Suppressor macrophage treated with lipopolysaccharide for 4 hours (primary cell): ENCODE measurements around the gene PSMD12.

Experiments
- DNase-seq: peaks from one replicate; pipeline ENCODE4 v3.0.0-alpha.2; 2020

The PSMD12 gene

GRCh38 chr17:67386965-67387551 is 20.7 kb upstream of the PSMD12 start:
- peak; percentile 84 for DNase-seq

GRCh38 chr17:67385122-67385988 is 19.0 kb upstream of the PSMD12 start:
- DNase-seq = no peak

DNA sequence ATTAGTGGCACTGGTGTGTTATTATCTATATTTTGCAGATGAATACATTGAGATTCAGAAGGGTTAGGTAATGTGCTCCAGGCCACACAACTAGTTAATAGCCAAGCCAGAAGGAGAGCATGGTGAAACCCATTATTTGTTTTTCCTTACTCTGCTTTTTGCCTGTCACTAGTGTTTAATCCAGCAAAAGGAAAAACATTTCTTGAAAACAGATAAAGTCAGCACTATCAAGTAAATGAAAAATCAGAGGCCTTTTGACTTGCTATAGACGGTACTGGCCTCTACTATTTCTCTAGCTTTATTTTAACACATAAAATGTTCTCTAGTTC is 15.5 kb upstream of the PSMD12 start:
- DNase-seq = no peak

- DNase-seq = no peak
Observed at GRCh38 chr17:67379251-67379630, 12.9 kb upstream of the PSMD12 start.

DNA sequence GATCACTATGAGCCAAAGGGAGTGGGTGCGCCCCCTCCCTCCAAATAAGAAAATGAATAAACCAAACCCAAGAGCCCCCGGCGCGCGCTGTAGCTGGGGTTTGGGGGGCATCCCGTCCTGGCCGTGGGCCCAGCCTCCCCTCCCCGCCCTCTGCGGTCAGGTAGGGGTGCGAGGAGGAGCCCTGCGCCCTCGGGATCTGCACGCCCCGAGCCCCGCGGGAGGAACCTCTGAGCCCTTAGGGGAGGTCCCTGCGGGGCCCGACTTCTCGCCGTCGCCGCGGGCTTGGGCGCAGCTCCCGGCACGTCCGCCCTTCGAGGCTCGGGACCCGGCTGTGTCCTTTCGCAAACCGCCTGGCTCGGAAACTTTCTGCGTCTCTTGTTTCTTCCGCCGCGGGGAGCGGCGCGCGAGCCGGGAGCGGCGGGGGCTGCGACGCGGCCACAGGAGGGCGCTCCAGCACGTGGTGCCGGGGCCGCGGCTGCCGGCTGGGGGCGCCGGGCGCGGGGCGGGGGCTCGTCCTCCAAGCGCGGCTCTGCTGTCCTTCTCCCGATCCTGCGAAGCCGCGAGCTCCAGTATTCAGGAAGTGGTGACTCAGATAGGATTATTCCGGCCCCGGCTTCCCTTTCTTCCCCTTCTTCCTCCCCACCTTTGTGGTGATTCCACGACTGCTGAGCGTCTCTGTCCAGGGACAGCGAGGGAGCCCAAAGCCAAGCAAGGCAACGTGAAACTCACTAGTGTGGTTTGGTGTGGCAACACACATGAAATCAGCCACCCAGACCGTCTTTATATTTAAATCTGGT is 12.3 kb upstream of the PSMD12 start:
- DNase-seq = peak; percentile 85

DNA sequence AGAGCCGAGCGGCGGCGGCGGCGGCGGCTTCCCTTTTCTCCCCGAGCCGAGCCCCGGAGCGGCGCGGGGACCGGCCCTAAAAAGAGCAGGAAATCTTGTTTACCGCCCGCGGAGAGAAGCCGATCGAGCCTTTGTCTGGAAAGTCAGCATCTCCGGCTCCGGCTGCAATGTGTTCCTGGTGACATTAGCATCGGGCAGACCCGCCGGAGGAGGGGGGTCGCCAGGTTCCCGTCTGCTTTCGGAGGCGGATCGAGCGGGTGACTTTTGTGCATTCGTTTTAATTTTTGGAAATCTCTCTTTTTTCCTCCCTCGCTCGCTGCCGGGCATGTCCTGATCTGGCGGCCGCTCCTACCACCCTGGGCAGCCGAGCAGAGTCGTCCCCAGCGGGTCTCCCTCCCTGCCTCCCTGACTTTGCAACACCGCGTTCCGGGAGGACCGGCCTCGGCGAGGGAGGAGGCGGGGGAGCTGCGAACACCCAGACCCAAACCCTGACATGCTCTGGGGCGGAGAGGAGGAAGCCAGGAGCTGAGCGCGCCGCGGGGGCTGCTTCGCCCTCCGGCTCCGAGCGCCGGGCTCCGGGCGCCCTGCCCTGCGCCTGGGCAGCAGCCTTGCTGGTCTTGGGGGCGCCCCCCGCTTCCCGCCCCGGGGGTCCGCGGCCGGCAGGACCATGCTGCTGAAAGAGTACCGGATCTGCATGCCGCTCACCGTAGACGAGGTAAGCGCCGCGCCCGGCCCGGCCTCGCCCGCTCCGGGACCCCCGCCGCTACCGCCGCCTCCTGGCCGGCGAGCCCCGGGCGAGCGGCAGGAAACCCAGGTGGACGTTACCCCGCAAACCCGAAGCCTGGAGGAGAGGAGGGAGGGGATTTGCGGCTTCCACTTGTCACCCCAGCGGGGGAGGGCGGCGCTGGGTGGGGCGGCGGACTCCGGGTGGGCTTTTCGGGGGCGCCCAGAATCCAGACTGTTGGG is 11.4 kb upstream of the PSMD12 start:
- peak; percentile 61 for DNase-seq

DNA sequence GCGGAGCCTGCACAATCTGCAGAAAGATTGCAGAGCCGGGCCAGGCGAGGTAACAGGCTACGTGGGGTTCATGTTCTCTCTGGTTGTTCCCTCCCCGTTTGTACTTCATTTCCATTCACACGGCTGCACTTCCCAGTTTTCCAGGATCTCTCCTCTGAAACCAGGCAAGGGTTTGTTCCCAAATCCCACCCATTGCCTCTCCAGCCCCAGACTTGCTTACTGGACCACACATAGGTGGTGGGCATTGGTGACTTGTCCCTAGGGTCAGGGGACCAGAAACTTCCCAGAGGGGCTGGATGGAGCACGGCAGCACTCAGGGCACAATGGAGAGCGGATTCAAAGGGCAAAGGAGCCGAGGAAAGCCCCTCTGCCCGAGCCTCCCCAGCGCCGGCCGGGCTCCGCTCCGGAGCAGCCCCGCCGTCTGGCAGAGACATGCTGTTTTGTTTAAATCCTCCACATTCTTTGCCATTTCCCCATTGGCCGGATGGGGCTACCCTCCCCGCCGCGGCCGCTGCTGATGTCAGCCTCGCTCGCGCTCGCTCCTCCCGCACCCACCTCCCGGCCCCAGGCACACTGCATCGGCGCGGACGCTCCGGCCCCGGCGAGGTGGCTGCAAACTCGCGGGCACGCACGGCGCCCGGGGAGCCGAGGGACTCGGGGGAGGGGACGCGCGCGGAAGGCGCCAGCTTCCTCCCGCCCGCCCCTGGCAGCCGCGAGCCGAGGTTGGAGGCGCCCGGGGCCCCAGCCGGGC is 10.5 kb upstream of the PSMD12 start, which contains the start of gene PITPNC1:
Gene PITPNC1, plus strand, starts transcription at position 545 of the 751 bp plus-strand sequence.
- peak; percentile 93 for DNase-seq

- no peak for DNase-seq
Observed at GRCh38 chr17:67376415-67376736, 10.0 kb upstream of the PSMD12 start.

DNA sequence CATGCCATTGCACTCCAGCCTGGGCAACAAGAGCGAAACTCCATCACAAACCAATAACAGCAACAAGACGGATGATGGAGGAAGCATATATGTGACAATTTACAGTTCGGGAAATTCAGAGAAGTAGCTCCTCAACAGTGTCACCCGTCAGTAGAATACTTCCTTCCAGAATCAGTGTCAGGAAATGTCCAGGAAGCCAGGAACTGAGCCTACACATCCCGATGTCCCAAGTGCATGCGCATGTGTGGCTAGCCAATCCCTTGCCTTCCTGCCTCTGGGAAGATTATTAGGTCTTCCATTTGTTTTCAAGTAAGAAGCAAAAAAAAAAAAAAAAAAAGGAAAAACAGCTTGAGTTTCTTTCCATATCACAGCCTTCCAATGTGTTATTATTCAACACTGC is 9.3 kb upstream of the PSMD12 start:
- no peak for DNase-seq

DNA sequence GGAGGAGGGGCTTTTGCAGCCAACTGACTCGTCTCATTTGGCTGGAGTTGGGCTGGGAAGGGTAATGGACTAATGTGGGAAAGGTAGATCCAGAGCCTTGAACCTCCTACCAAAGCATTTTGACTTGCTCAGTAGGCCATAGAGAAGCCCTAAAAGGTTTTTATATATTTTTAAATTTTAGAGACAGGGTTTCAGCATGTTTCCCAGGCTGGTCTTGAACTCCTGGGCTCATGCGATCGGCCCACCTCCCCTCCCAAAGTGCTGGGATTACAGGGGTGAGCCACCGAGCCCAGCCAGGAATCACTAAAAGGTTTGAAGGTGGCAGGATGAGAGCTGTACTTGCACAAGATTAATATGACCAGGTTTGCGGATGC is 8.7 kb upstream of the PSMD12 start:
- DNase-seq = no peak

GRCh38 chr17:67374329-67375053 is 8.1 kb upstream of the PSMD12 start:
- DNase-seq = peak; percentile 90

DNA sequence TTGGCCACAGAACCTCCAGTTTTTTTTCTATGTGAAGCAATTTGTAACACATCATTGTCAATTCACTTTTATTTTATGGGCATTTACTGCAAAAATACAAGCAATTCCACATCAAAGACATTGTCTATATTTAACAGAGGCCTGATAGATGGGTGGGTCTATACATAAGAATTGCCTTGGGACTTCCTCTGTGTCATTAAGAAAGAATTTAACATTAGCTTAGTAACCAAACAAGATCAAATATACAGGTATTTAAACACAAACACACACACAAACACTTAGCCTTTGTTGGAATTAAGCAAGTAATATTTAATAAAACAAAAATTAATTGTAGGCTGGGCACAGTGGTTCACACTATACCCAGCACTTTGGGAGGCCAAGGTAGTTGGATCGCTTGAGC is 6.4 kb upstream of the PSMD12 start:
- DNase-seq = no peak

GRCh38 chr17:67369676-67370075 is 3.3 kb upstream of the PSMD12 start:
- DNase-seq = no peak

DNA sequence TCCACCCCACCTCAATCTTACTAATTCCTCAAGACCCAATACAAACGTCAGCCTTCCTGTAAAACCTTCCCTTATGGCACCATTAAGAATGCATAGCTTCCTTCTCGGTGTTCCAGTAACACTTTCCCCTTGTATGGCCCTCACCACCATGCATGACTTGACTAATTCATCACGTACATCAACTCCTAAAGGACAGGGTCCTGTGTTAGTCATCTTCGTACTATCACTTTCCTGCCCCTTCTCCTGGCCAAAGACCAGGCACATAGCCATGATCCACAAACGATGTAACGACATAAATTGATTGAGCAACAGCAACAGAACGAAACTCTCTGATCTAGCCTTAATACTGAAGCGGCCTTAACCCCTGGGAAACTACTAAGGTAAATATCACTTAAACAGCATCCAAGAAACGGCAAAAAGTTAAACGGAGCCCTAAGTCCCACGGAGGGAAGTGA is 612 bp downstream of the PSMD12 start:
- DNase-seq = peak; percentile 91

GRCh38 chr17:67364847-67365737 is 1.3 kb downstream of the PSMD12 start:
- DNase-seq = no peak

GRCh38 chr17:67362173-67362572 is 4.2 kb downstream of the PSMD12 start:
- no peak for DNase-seq

DNA sequence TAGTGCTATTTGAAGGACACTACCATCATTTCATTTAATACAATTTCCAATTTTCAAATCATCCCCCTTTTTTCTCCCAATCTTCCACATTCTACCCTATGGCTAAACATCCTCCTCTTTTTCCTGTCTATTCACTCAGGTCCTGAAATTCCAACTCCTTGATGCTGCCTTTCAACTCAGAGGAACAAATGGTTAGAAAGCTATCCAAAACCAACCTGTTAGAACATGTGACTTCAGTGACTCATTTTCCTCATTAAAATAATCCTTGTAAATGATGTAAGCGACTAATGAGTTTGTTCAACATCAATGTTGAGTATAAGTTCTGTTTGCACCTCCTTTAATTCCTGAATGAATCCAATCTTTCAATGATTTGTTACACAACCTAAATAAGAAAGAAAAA is 5.5 kb downstream of the PSMD12 start:
- no peak for DNase-seq

DNA sequence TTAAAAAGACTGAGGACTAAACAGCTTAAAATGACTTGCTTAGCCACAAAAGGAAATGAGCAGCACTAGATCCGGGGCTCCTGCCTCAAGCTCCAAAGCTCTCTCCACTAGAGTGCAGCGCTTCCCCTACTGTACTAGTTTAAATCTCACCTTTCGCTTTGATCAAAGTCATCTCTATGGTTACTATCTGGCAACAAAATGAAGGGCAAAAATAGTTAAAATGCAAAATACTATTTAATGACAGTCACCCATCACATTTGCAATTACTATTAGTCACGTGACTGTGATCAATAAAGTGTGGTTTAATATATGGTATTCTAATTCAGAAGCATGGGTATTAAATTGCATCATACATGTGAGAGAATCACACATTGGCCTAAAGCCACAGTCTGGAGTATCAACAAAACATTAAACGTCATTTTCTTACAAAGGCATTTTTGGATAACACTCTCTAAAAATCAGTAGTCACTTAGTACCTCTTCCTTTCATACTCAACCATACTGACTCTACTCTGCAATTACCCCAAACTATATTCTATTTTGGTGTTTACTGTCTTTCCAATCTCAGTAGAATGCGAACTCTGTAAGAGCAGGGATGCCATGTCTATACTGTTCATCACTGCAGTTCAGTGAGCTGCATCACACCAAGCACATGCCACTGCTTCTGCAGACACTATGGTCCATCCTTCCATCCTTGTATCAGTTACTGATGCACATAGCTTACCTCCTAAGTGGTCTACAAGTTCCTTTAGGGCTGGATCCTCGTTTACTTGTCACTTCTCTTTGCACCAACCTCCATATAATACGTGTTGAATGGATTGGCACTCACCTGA is 6.2 kb downstream of the PSMD12 start:
- DNase-seq = no peak

DNA sequence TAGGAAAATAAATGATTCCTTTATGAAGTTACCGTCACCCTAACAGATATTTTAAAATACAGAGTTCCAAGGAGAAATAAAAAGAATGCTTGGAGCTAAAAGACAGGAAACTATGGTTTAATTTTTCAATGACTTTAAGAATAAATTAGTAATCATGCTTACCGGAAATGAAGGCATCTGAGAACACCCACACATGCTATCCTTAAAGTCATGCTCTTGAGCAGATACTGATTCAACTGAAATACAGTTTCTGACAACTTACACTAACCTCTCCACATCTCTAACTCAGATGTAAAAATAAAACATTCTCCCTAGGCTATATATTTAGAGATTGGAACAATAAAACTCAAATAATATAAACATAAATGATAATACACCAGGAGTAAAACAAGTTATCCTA is 7.8 kb downstream of the PSMD12 start:
- no peak for DNase-seq
